ENCODE data around the gene ANGPTL7.

DNA sequence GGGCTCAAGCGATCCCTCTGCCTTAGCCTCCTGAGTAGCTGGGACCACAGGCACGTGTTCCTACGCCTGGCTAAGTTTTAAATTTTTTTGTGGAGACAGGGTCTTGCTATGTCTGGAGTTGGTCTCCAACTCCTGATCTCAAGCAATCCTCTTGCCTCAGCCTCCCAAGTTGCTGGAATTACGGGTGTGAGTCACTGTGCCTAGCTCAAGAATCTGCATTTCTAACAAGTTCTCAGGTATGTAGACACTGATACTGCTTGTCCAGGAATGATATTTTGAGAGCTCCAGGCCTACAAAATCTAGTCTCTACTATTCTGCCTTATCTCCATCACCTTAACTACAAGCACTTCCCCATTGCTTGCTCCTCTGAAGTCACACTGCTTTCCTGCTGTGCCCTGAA is 22.3 kb downstream of the ANGPTL7 start:
- TF ChIP-seq, protein P1, sequence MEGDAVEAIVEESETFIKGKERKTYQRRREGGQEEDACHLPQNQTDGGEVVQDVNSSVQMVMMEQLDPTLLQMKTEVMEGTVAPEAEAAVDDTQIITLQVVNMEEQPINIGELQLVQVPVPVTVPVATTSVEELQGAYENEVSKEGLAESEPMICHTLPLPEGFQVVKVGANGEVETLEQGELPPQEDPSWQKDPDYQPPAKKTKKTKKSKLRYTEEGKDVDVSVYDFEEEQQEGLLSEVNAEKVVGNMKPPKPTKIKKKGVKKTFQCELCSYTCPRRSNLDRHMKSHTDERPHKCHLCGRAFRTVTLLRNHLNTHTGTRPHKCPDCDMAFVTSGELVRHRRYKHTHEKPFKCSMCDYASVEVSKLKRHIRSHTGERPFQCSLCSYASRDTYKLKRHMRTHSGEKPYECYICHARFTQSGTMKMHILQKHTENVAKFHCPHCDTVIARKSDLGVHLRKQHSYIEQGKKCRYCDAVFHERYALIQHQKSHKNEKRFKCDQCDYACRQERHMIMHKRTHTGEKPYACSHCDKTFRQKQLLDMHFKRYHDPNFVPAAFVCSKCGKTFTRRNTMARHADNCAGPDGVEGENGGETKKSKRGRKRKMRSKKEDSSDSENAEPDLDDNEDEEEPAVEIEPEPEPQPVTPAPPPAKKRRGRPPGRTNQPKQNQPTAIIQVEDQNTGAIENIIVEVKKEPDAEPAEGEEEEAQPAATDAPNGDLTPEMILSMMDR (IDR thresholded peaks at IDR 0.05), result no peak
- TF ChIP-seq POLR2AphosphoS5 (IDR thresholded peaks at IDR 0.05) (no peak), POLR2A (IDR thresholded peaks at IDR 0.05) (no peak)

Data from sigmoid colon (tissue), 4 donors.